ENCODE results near the gene PPP2R2D. TPM values are rescaled to one million over a fixed set of nuclear protein-coding genes. Genes with fewer than 3 reads are reported as not detected.

Gene PPP2R2D
- total RNA-seq, 1 experiment from 2014 or later = 33.2 TPM

- DNase-seq (ENCODE audit: low spot score) = no peak
- Mint-ChIP-seq H3K36me3 (peaks cover 19% of the 10 kb centered on the region), H3K4me1 (peaks cover 56% of the 10 kb centered on the region), H3K27me3 (ENCODE audit: low read depth) (no peaks in the 10 kb centered on the region), H3K27ac (no peak overlapping the region), H3K4me3 (no peak overlapping the region), H3K9me3 (no peaks in the 10 kb centered on the region; the same call in 1 of the 2 replicates)
- ChIA-PET POLR2A (no interaction called here), CTCF (interaction anchor here (0.6 to 0.8 kb wide), 2 partner anchors 11 to 1802 kb away, joined by 3 read pairs; no protein-coding TSS in a partner anchor)
- no peak for TF ChIP-seq NFE2L1 (CRISPR knock-in tag; IDR thresholded peaks at IDR 0.05)
- TF ChIP-seq SOX15 (CRISPR knock-in tag; IDR thresholded peaks at IDR 0.05) = no peak
- no peak for TF ChIP-seq CREB1 (CRISPR knock-in tag; IDR thresholded peaks at IDR 0.05)
- no peak for TF ChIP-seq RELA (CRISPR knock-in tag; IDR thresholded peaks at IDR 0.05; ENCODE audit: borderline replicate concordance)
- no peak for TF ChIP-seq ELF4 (CRISPR knock-in tag; IDR thresholded peaks at IDR 0.05; ENCODE audit: low read depth)
- no peak for TF ChIP-seq ARID4B (CRISPR knock-in tag; IDR thresholded peaks at IDR 0.05; ENCODE audit: borderline replicate concordance)
- no peak for TF ChIP-seq KAT7 (CRISPR knock-in tag; IDR thresholded peaks at IDR 0.05; ENCODE audit: borderline replicate concordance)
- no peak for TF ChIP-seq ZBTB21 (CRISPR knock-in tag; IDR thresholded peaks at IDR 0.05; ENCODE audit: borderline replicate concordance)
- no peak for TF ChIP-seq ZNF232 (CRISPR knock-in tag; IDR thresholded peaks at IDR 0.05)
- TF ChIP-seq TEAD1 (CRISPR knock-in tag; IDR thresholded peaks at IDR 0.05) = no peak
- TF ChIP-seq ZSCAN18 (CRISPR knock-in tag; IDR thresholded peaks at IDR 0.05) = no peak
- TF ChIP-seq TEAD4 (CRISPR knock-in tag; IDR thresholded peaks at IDR 0.05) = no peak
- TF ChIP-seq ZNF317 (CRISPR knock-in tag; IDR thresholded peaks at IDR 0.05; ENCODE audit: borderline replicate concordance, low read depth) = no peak
- no peak for TF ChIP-seq CDX4 (CRISPR knock-in tag; IDR thresholded peaks at IDR 0.05; ENCODE audit: borderline replicate concordance)
- no peak for ATAC-seq
Observed at GRCh38 chr10:131931981-131932380, 31.2 kb downstream of the PPP2R2D start.

- Mint-ChIP-seq H3K4me1 (peaks cover 46% of the 10 kb centered on the region), H3K9me3 (no peaks in the 10 kb centered on the region; the same call in 1 of the 2 replicates), H3K27ac (no peak overlapping the region), H3K36me3 (peaks cover 26% of the 10 kb centered on the region), H3K27me3 (ENCODE audit: low read depth) (no peaks in the 10 kb centered on the region), H3K4me3 (no peak overlapping the region)
- POLR2A ChIA-PET = no interaction called here
- CTCF ChIA-PET = interaction anchor here (1.0 to 1.5 kb wide), 2 partner anchors 10 to 14 kb away, joined by 3 to 4 read pairs; no protein-coding TSS in a partner anchor
- DNase-seq (ENCODE audit: low spot score) (no peak), ATAC-seq (no peak)
- TF ChIP-seq TEAD4 (CRISPR knock-in tag; IDR thresholded peaks at IDR 0.05) (no peak), KAT7 (CRISPR knock-in tag; IDR thresholded peaks at IDR 0.05; ENCODE audit: borderline replicate concordance) (no peak), FOXK1 (CRISPR knock-in tag; IDR thresholded peaks at IDR 0.05) (no peak), ZNF512 (CRISPR knock-in tag; IDR thresholded peaks at IDR 0.05; ENCODE audit: borderline replicate concordance) (no peak), ZNF281 (CRISPR knock-in tag; IDR thresholded peaks at IDR 0.05) (no peak), ESRRA (CRISPR knock-in tag; IDR thresholded peaks at IDR 0.05; ENCODE audit: borderline replicate concordance) (no peak), STAT6 (CRISPR knock-in tag; conservative IDR thresholded peaks at IDR 0.05; ENCODE audit: low read depth) (no peak)
Observed at GRCh38 chr10:131933016-131933695, 32.3 kb downstream of the PPP2R2D start.

Data from WTC11 (cell line).